H1 (cell line): ENCODE data around the gene MOGAT3. TPM values are rescaled to one million over a fixed set of nuclear protein-coding genes. Genes with fewer than 3 reads are reported as not detected.
A peak's percentile ranks its signal among the peaks of the same experiment; 100 is the strongest.

Source experiments
- CTCF ChIA-PET: fragments of 300-600 bp; sonication (Branson Sonifier 250); formaldehyde crosslinking; loops from one replicate; lab custom pipeline; 2021; ENCODE audit not compliant: partially characterized antibody; lab: Charles Lee
- POLR2A ChIA-PET: fragments of 300-600 bp; sonication (Branson Sonifier 250); formaldehyde crosslinking; loops from one replicate; lab custom pipeline; 2021; ENCODE audit warnings: inconsistent platforms; ENCODE audit not compliant: partially characterized antibody; lab: Charles Lee
- DNase-seq, 2 experiments: peaks; one replicate each; pipeline versions ENCODE4 v3.0.0 to v3.0.0-alpha.2; 2010 to 2022; ENCODE audit warnings: low spot score in 2 of 2, low read depth in 1 of 2, mixed read lengths in 1 of 2
- FAIRE-seq: peaks from 2 replicates; lab custom pipeline; 2011; peaks lifted over from hg19 to GRCh38; lab: Jason Lieb, UNC
- H2AFZ ChIP-seq: 2 replicates; pipeline ENCODE4 v1.8.1; 2012; ENCODE audit warnings: low read length, inconsistent platforms
- H2AK5ac ChIP-seq: 2 replicates; pipeline ENCODE4 v1.6.1; 2013; ENCODE audit warnings: low read depth, low read length
- H2BK120ac ChIP-seq: replicated peaks from 2 replicates; pipeline ENCODE3; 2013; ENCODE audit warnings: low read depth, low read length, inconsistent platforms
- H2BK12ac ChIP-seq: 2 replicates; pipeline ENCODE4 v1.6.1; 2013; ENCODE audit warnings: low read depth, low read length
- H2BK15ac ChIP-seq: 2 replicates; pipeline ENCODE4 v1.6.1; 2013; ENCODE audit warnings: low read length
- H2BK20ac ChIP-seq: 2 replicates; pipeline ENCODE4 v1.6.1; 2013; ENCODE audit warnings: low read length
- H2BK5ac ChIP-seq: 2 replicates; pipeline ENCODE4 v1.6.1; 2013; ENCODE audit warnings: low read depth, low read length
- H3K14ac ChIP-seq: 2 replicates; pipeline ENCODE4 v1.6.1; 2013; ENCODE audit warnings: inconsistent platforms; ENCODE audit not compliant: insufficient read length
- H3K18ac ChIP-seq: 2 replicates; pipeline ENCODE4 v1.6.1; 2013; ENCODE audit warnings: low read length; ENCODE audit errors: extremely low read depth
- H3K23ac ChIP-seq: 2 replicates; pipeline ENCODE4 v1.6.1; 2013; ENCODE audit warnings: inconsistent platforms; ENCODE audit not compliant: insufficient read length
- H3K23me2 ChIP-seq: 2 replicates; pipeline ENCODE4 v1.6.1; 2013; ENCODE audit warnings: low read depth, low read length
- H3K27ac ChIP-seq: 2 replicates; pipeline ENCODE4 v1.6.1; 2011; ENCODE audit warnings: low read depth, low read length, inconsistent platforms
- H3K27me3 ChIP-seq, 4 experiments: replicated peaks in 1 of 4; 1 replicate in 1 of 4; 2 replicates in 3 of 4; pipeline versions ENCODE4 v1.6.1 to v1.8.1; 2011 to 2013; ENCODE audit warnings: low read length in 3 of 4, mild to moderate bottlenecking in 3 of 4, inconsistent platforms in 2 of 4, mixed read lengths in 2 of 4, moderate library complexity in 1 of 4; ENCODE audit not compliant: control insufficient read depth in 3 of 4, insufficient read depth in 3 of 4; ENCODE audit errors: extremely low read depth in 1 of 4
- H3K36me3 ChIP-seq, 4 experiments: 2 replicates each; pipeline versions ENCODE4 v1.6.1 to v1.8.1; 2011 to 2013; ENCODE audit warnings: mild to moderate bottlenecking in 4 of 4, low read length in 3 of 4, moderate library complexity in 2 of 4, control low read depth in 1 of 4, inconsistent platforms in 1 of 4; ENCODE audit not compliant: insufficient read depth in 4 of 4, control insufficient read depth in 2 of 4
- H3K4ac ChIP-seq: replicated peaks from 2 replicates; pipeline ENCODE3; 2013; ENCODE audit warnings: low read length, low read depth, mixed read lengths, inconsistent platforms; ENCODE audit not compliant: insufficient read length
- H3K4me1 ChIP-seq, 4 experiments: replicated peaks in 1 of 4; 1 replicate in 1 of 4; 2 replicates in 3 of 4; pipeline versions ENCODE4 v1.6.1 to v1.8.1; 2011 to 2013; ENCODE audit warnings: low read length in 3 of 4, inconsistent platforms in 2 of 4, mixed read lengths in 1 of 4; ENCODE audit not compliant: insufficient read depth in 4 of 4, control insufficient read depth in 3 of 4
- H3K4me2 ChIP-seq, 2 experiments: 2 replicates each; pipeline versions ENCODE4 v1.6.1 to v1.8.1; 2011 to 2013; ENCODE audit warnings: low read depth in 2 of 2, low read length in 2 of 2, control low read depth in 1 of 2, inconsistent platforms in 1 of 2, mild to moderate bottlenecking in 1 of 2; ENCODE audit not compliant: insufficient read depth in 1 of 2
- H3K4me3 ChIP-seq, 4 experiments: fragments of 200-600, 300-600 bp in 1 of 4; sonication (generic), shearing (Covaris generic), sonication (Bioruptor Twin) in 1 of 4; 2 replicates each; pipeline versions ENCODE4 v1.5.1 to v1.8.1; 2011 to 2016; ENCODE audit warnings: low read length in 4 of 4, low read depth in 3 of 4, control low read depth in 2 of 4, inconsistent platforms in 2 of 4, mild to moderate bottlenecking in 2 of 4, mixed read lengths in 1 of 4, moderate library complexity in 1 of 4; ENCODE audit not compliant: insufficient read depth in 2 of 4; ENCODE audit errors: extremely low read depth in 1 of 4
- H3K56ac ChIP-seq: replicated peaks from 2 replicates; pipeline ENCODE3; 2013; ENCODE audit warnings: low read depth, mild to moderate bottlenecking, mixed read lengths, low read length, inconsistent platforms; ENCODE audit not compliant: insufficient read length
- H3K79me1 ChIP-seq: 2 replicates; pipeline ENCODE4 v1.6.1; 2013; ENCODE audit warnings: low read depth, low read length, control low read depth
- H3K79me2 ChIP-seq, 2 experiments: 2 replicates each; pipeline versions ENCODE4 v1.6.1 to v1.8.1; 2012 to 2013; ENCODE audit warnings: low read length in 2 of 2, mild to moderate bottlenecking in 2 of 2, inconsistent platforms in 1 of 2; ENCODE audit not compliant: insufficient read depth in 2 of 2, control insufficient read depth in 1 of 2
- H3K9ac ChIP-seq, 4 experiments: replicated peaks in 1 of 4; 1 replicate in 1 of 4; 2 replicates in 3 of 4; pipeline versions ENCODE4 v1.6.1 to v1.8.1; 2011 to 2013; ENCODE audit warnings: low read depth in 3 of 4, low read length in 3 of 4, control low read depth in 2 of 4, mild to moderate bottlenecking in 2 of 4, moderate library complexity in 2 of 4, inconsistent platforms in 1 of 4; ENCODE audit errors: extremely low read depth in 1 of 4
- H3K9me3 ChIP-seq, 2 experiments: 2 replicates each; pipeline versions ENCODE4 v1.6.1 to v1.8.1; 2012 to 2013; ENCODE audit warnings: mild to moderate bottlenecking in 2 of 2, moderate library complexity in 2 of 2, control low read depth in 1 of 2, inconsistent platforms in 1 of 2, low read depth in 1 of 2, low read length in 1 of 2, mixed read lengths in 1 of 2; ENCODE audit not compliant: insufficient read depth in 2 of 2
- H4K20me1 ChIP-seq, 2 experiments: replicated peaks in 1 of 2; 2 replicates each; pipeline versions ENCODE3 to v1.8.1; 2011 to 2013; ENCODE audit warnings: inconsistent platforms in 2 of 2, low read length in 2 of 2, mild to moderate bottlenecking in 1 of 2; ENCODE audit not compliant: insufficient read depth in 2 of 2, control insufficient read depth in 1 of 2
- H4K5ac ChIP-seq: 2 replicates; pipeline ENCODE4 v1.6.1; 2013; ENCODE audit warnings: low read length, low read depth, mixed read lengths, inconsistent platforms; ENCODE audit not compliant: insufficient read length
- H4K8ac ChIP-seq: 2 replicates; pipeline ENCODE4 v1.8.0; 2013; ENCODE audit warnings: mild to moderate bottlenecking, moderate library complexity, low read length, inconsistent platforms; ENCODE audit not compliant: insufficient read depth; ENCODE audit errors: extremely low read depth
- H4K91ac ChIP-seq: replicated peaks from 2 replicates; pipeline ENCODE3; 2013; ENCODE audit warnings: low read length, mixed read lengths, inconsistent platforms; ENCODE audit not compliant: insufficient read length
- ATF2 ChIP-seq: IDR thresholded peaks from 2 replicates; pipeline ENCODE4 v1.6.1; 2012; ENCODE audit warnings: low read length, inconsistent platforms
- BRCA1 ChIP-seq: IDR thresholded peaks from 2 replicates; pipeline ENCODE4 v1.6.1; 2012; ENCODE audit warnings: low read depth, low read length, improper control_type of control experiment
- CHD2 ChIP-seq: IDR thresholded peaks from 2 replicates; pipeline ENCODE4 v1.6.1; 2012; ENCODE audit warnings: low read length, improper control_type of control experiment
- GABPA ChIP-seq: IDR thresholded peaks from 2 replicates; pipeline ENCODE4 v1.6.1; 2011; ENCODE audit warnings: mild to moderate bottlenecking, low read length, moderate library complexity, borderline replicate concordance; ENCODE audit not compliant: insufficient read depth
- GTF2F1 ChIP-seq: IDR thresholded peaks from 2 replicates; pipeline ENCODE4 v1.6.1; 2012; ENCODE audit warnings: low read depth, low read length, improper control_type of control experiment, borderline replicate concordance
- USF2 ChIP-seq: IDR thresholded peaks from 2 replicates; pipeline ENCODE4 v1.6.1; 2011; ENCODE audit warnings: low read length, improper control_type of control experiment
- WGBS, 2 experiments: shearing (Covaris generic) in 1 of 2; methylation state at CpG; one replicate each; pipeline versions ENCODE4 v1.1.6 to v1.1.7; 2013 to 2015; ENCODE audit warnings: low lambda C conversion rate in 2 of 2, mixed read lengths in 2 of 2, inconsistent platforms in 1 of 2, low coverage in 1 of 2, missing lambda C conversion rate in 1 of 2; ENCODE audit not compliant: insufficient replicate concordance in 2 of 2, insufficient coverage in 1 of 2, insufficient read length in 1 of 2; ENCODE audit errors: extremely low coverage in 1 of 2, missing lambda C conversion rate in 1 of 2; 5-methylcytosine and 5-hydroxymethylcytosine counted together
- polyA plus RNA-seq, 7 experiments: library from polyadenylated mRNA; depleted of rRNA in 3 of 7; stranded (reverse) in 5 of 7; unstranded in 2 of 7; fragments of >200 nt in 5 of 7; fragments of 200-250 nt in 2 of 7; gene quantifications; 1 replicate in 5 of 7; 2 replicates in 1 of 7; 4 replicates in 1 of 7; pipeline versions ENCODE4 v1.2.1 to v1.2.3, GENCODE V29; 2011 to 2013; ENCODE audit warnings: missing spikeins in 2 of 7, mixed read lengths in 2 of 7
- total RNA-seq: library from RNA; stranded (reverse); fragmentation: NEBNext Ultra II Directional; extraction: Animal tissue kit (Norgen Biotek cat#: 25700); gene quantifications from 2 replicates; pipeline ENCODE4 v1.2.1, GENCODE V29; 2021

The MOGAT3 gene
- total and polyA plus RNA-seq, 2 of the 8 experiments (the other 6 are each of a cell fraction or from before 2014, with no cell fraction given) = 0.21 to 0.82 TPM

DNA sequence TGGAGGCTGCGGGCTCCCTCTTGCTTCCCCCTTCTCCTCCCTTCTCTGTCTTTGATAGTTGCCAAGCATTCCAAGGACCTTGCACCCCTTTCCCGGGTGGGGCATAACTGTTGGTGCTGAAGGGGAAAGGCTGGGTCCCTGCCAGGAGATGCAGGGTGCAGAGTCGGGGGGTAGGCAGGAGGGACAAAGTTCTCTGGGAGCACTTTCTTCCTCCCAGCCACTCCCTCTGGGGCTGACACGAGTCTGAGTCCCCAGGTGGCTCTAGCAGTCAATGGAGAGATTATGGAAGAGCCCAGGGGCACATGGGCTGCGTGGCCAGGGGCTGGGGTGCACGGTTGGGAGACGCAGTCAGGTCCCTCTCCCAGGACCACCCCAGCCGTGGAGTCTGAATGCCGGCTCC, 34.7 kb upstream of the MOGAT3 start:
- Histone ChIP-seq H3K9me3 (no peaks in the 10 kb centered on the region), H2AK5ac (no peak overlapping the region), H3K27me3 (no peaks in the 10 kb centered on the region), H3K79me1 (no peaks in the 10 kb centered on the region), H3K56ac (no peak overlapping the region), H2BK15ac (no peak overlapping the region), H3K4me1 (peaks cover 0 to 24% (median 12%) of the 10 kb centered on the region in 4 experiments; a peak in 6 of 7 replicates), H3K4me2 (no peak overlapping the region), H3K23me2 (peaks cover 6% of the 10 kb centered on the region; the same call in 1 of the 2 replicates), H4K20me1 (peaks cover 0 to 11% of the 10 kb centered on the region in 2 experiments), H3K79me2 (no peaks in the 10 kb centered on the region), H2BK120ac (no peak overlapping the region), H3K14ac (no peak overlapping the region), H2AFZ (no peak overlapping the region), H3K4ac (no peak overlapping the region), H3K36me3 (no peaks in the 10 kb centered on the region; a peak in 2 of 8 replicates), H4K91ac (no peak overlapping the region), H2BK5ac (no peak overlapping the region), H4K5ac (no peak overlapping the region), H3K23ac (no peak overlapping the region), H3K4me3 (no peak overlapping the region), H4K8ac (peak overlapping the region; percentile 1; the same call in 1 of the 2 replicates), H3K27ac (no peak overlapping the region), H2BK20ac (no peak overlapping the region), H3K18ac (no peak overlapping the region), H3K9ac (no peak overlapping the region), H2BK12ac (no peak overlapping the region)
- 83% methylated on average over 9 of the region's 9 CpGs; no CpG with 5 or more reads in 1 of the 2 experiments for WGBS, 2 experiments
- POLR2A ChIA-PET = interaction anchor here (0.6 to 3.9 kb wide), 8 partner anchors 9 to 71 kb away, joined by 3 to 23 read pairs (median 6); partner anchors contain the start of genes FIS1, PLOD3 and ZNHIT1
- FAIRE-seq = no peak
- DNase-seq = no peak
- CTCF ChIA-PET = interaction anchor here (0.6 to 6.5 kb wide), 19 partner anchors 9 to 271 kb away, joined by 3 to 69 read pairs (median 4); partner anchors contain the start of genes FIS1, PLOD3 and ZNHIT1
- TF ChIP-seq USF2 (no peak), ATF2 (no peak), CHD2 (no peak), GTF2F1 (no peak), BRCA1 (no peak), GABPA (no peak)
